HepG2 (cell line): Measurements from ENCODE around the gene ACACA. TPM values are rescaled to one million over a fixed set of nuclear protein-coding genes. Genes with fewer than 3 reads are reported as not detected.

Source experiments
- ATAC-seq: fragments of 200-7000 bp; cut with Tn5 transposase; 3 replicates; pipeline ENCODE4 v1.9.1; 2020; ENCODE audit warnings: mild to moderate bottlenecking, moderate library complexity
- BruUV-seq: library from RNA; stranded (reverse); fragments of 400-500 nt; replicated peaks from 2 replicates; lab custom pipeline; 2021; lab: Mats Ljungman, UMichigan
- CTCF ChIA-PET: fragments of 300-600 bp; formaldehyde crosslinking; extraction: SDS; loops from one replicate; lab custom pipeline; 2021; ENCODE audit warnings: low total read pairs, inconsistent platforms, low intra/inter-chr PET ratio; lab: Yijun Ruan, JAX
- POLR2A ChIA-PET: fragments of 350-600 bp; sonication (Branson Sonifier 250); formaldehyde crosslinking; loops from one replicate; lab custom pipeline; 2020; ENCODE audit warnings: antibody characterized with exemption, inconsistent platforms; lab: Yijun Ruan, JAX
- DNase-seq: peaks from one replicate; pipeline ENCODE4 v3.0.0-alpha.2; 2015; ENCODE audit warnings: low spot score
- FAIRE-seq: peaks from 3 replicates; lab custom pipeline; 2011; peaks lifted over from hg19 to GRCh38; lab: Jason Lieb, UNC
- H2AFZ ChIP-seq: one replicate; pipeline ENCODE4 v1.6.1; 2011; ENCODE audit warnings: low read length, inconsistent platforms
- H3K27ac ChIP-seq: fragments of 300-600 bp; 3 replicates; pipeline ENCODE4 v1.8.0; 2011; ENCODE audit warnings: mixed run types, mild to moderate bottlenecking, mixed read lengths, low read length, inconsistent platforms; ENCODE audit not compliant: insufficient read depth; ENCODE audit errors: extremely low read length
- H3K27me3 ChIP-seq, 2 experiments: fragments of 200-600 bp in 1 of 2; 2 replicates in 1 of 2; 3 replicates in 1 of 2; pipeline versions ENCODE4 v1.6.0 to v1.8.0; 2011; ENCODE audit warnings: low read length in 2 of 2, mild to moderate bottlenecking in 2 of 2, moderate library complexity in 2 of 2, inconsistent platforms in 1 of 2; ENCODE audit not compliant: insufficient read depth in 2 of 2, control insufficient read depth in 1 of 2
- H3K36me3 ChIP-seq, 2 experiments: fragments of 200-600 bp in 1 of 2; replicated peaks in 1 of 2; 2 replicates in 1 of 2; 3 replicates in 1 of 2; pipeline versions ENCODE4 v1.5.1 to v1.8.0; 2011; ENCODE audit warnings: low read length in 2 of 2, inconsistent platforms in 1 of 2; ENCODE audit not compliant: insufficient read depth in 2 of 2, control insufficient read depth in 1 of 2
- H3K4me1 ChIP-seq: 2 replicates; pipeline ENCODE4 v1.5.1; 2012; ENCODE audit warnings: low read length, inconsistent platforms; ENCODE audit not compliant: insufficient read depth
- H3K4me2 ChIP-seq: 2 replicates; pipeline ENCODE4 v1.6.0; 2011; ENCODE audit warnings: low read depth, low read length, inconsistent platforms
- H3K4me3 ChIP-seq, 3 experiments: fragments of 200-600 bp in 1 of 3; sonication (generic), shearing (Covaris generic) in 1 of 3; replicated peaks in 1 of 3; 2 replicates each; pipeline ENCODE4 v1.5.1; 2011 to 2016; ENCODE audit warnings: low read length in 3 of 3, inconsistent platforms in 2 of 3, low read depth in 2 of 3, mild to moderate bottlenecking in 2 of 3, control low read depth in 1 of 3, mixed read lengths in 1 of 3; ENCODE audit not compliant: insufficient read depth in 1 of 3
- H3K79me2 ChIP-seq: one replicate; pipeline ENCODE4 v1.6.1; 2011; ENCODE audit warnings: low read length, inconsistent platforms; ENCODE audit not compliant: insufficient read depth
- H3K9ac ChIP-seq: 2 replicates; pipeline ENCODE4 v1.6.0; 2011; ENCODE audit warnings: mild to moderate bottlenecking, low read depth, low read length, inconsistent platforms; ENCODE audit not compliant: insufficient read depth
- H3K9me3 ChIP-seq: 2 replicates; pipeline ENCODE4 v1.5.1; 2012; ENCODE audit warnings: mild to moderate bottlenecking, low read length
- H4K20me1 ChIP-seq: 2 replicates; pipeline ENCODE4 v1.6.0; 2011; ENCODE audit warnings: inconsistent platforms, mild to moderate bottlenecking, low read length, moderate library complexity; ENCODE audit not compliant: insufficient read depth
- AGO2 ChIP-seq: fragments of 200-400 bp; formaldehyde crosslinking; optimal IDR thresholded peaks from 2 replicates; pipeline ENCODE3; 2017; ENCODE audit warnings: mild to moderate bottlenecking, low read depth, low read length, moderate library complexity
- CHD2 ChIP-seq: IDR thresholded peaks from 2 replicates; pipeline ENCODE4 v1.6.1; 2011; ENCODE audit warnings: low read depth, low read length, improper control_type of control experiment
- HES4 ChIP-seq: sonication (generic); formaldehyde crosslinking; IDR thresholded peaks from 2 replicates; pipeline ENCODE4 v1.9.0; 2021; ENCODE audit warnings: mild to moderate bottlenecking, missing genetic modification reagents, borderline replicate concordance
- KLF13 ChIP-seq: sonication (generic); formaldehyde crosslinking; IDR thresholded peaks from 2 replicates; pipeline ENCODE4 v1.4.0; 2020; ENCODE audit warnings: mild to moderate bottlenecking, missing genetic modification reagents
- MAFG ChIP-seq: sonication (generic); formaldehyde crosslinking; IDR thresholded peaks from 2 replicates; pipeline ENCODE4 v1.5.1; 2020; ENCODE audit warnings: mild to moderate bottlenecking, missing genetic modification reagents
- MEIS1 ChIP-seq: sonication (generic); formaldehyde crosslinking; IDR thresholded peaks from 2 replicates; pipeline ENCODE4 v1.9.0; 2021; ENCODE audit warnings: mild to moderate bottlenecking, missing genetic modification reagents, moderate library complexity, borderline replicate concordance
- NCOR1 ChIP-seq: fragments of 200-600 bp; sonication (generic); IDR thresholded peaks from 2 replicates; pipeline ENCODE4 v1.7.0; 2017; ENCODE audit warnings: antibody characterized with exemption, low read length, borderline replicate concordance
- NKX3-1 ChIP-seq: sonication (generic); formaldehyde crosslinking; IDR thresholded peaks from 2 replicates; pipeline ENCODE4 v1.5.0; 2020; ENCODE audit warnings: missing genetic modification reagents
- PAXIP1 ChIP-seq: sonication (generic); formaldehyde crosslinking; conservative IDR thresholded peaks from 2 replicates; pipeline ENCODE4 v1.4.0; 2020; ENCODE audit warnings: mild to moderate bottlenecking, missing genetic modification reagents, moderate library complexity
- ZFAT ChIP-seq: sonication (generic); formaldehyde crosslinking; conservative IDR thresholded peaks from 2 replicates; pipeline ENCODE4 v1.8.1; 2023; ENCODE audit warnings: missing genetic modification reagents, inconsistent platforms
- ZFP36L1 ChIP-seq: sonication (generic); formaldehyde crosslinking; IDR thresholded peaks from 2 replicates; pipeline ENCODE4 v1.8.0; 2022; ENCODE audit warnings: mild to moderate bottlenecking, missing genetic modification reagents, moderate library complexity
- ZNF281 ChIP-seq: sonication (generic); formaldehyde crosslinking; IDR thresholded peaks from 2 replicates; pipeline ENCODE4 v1.4.0; 2020; ENCODE audit warnings: missing genetic modification reagents, borderline replicate concordance
- ZNF350 ChIP-seq: sonication (generic); formaldehyde crosslinking; IDR thresholded peaks from 2 replicates; pipeline ENCODE4 v1.4.0; 2020; ENCODE audit warnings: mild to moderate bottlenecking, low read depth, missing genetic modification reagents, borderline replicate concordance
- ZNF512 ChIP-seq: sonication (generic); formaldehyde crosslinking; IDR thresholded peaks from 2 replicates; pipeline ENCODE4 v1.4.0; 2020; ENCODE audit warnings: mild to moderate bottlenecking, missing genetic modification reagents
- ZNF790 ChIP-seq: sonication (generic); formaldehyde crosslinking; IDR thresholded peaks from 2 replicates; pipeline ENCODE4 v1.8.0; 2022; ENCODE audit warnings: missing genetic modification reagents, mild to moderate bottlenecking, borderline replicate concordance
- ZNF878 ChIP-seq: sonication (generic); formaldehyde crosslinking; IDR thresholded peaks from 2 replicates; pipeline ENCODE4 v1.8.1; 2023; ENCODE audit warnings: mild to moderate bottlenecking, missing genetic modification reagents, moderate library complexity
- WGBS: methylation state at CpG from one replicate; pipeline ENCODE4 v1.1.6; 2017; ENCODE audit warnings: low lambda C conversion rate; 5-methylcytosine and 5-hydroxymethylcytosine counted together
- in situ Hi-C: cut with HindIII; loops from 2 replicates; pipeline ENCODE4 v1.10.0; 2017; ENCODE audit warnings: low pct_unique_long_range_greater_than_20kb; ENCODE audit not compliant: extremely low pct_ligation_motif_present
- intact Hi-C: fragments of 100-400 bp; cut with micrococcal nuclease; formaldehyde crosslinking; loops from one replicate; pipeline ENCODE4 v1.10.0; 2022; ENCODE audit not compliant: unreplicated experiment
- polyA plus RNA-seq, 8 experiments: library from polyadenylated mRNA; depleted of rRNA in 3 of 8; stranded (reverse) in 7 of 8; unstranded in 1 of 8; fragments of >200 nt; fragmentation: Illumina TruSeq in 4 of 8; extraction: Trizol in 4 of 8; gene quantifications; 2 replicates each; pipeline versions ENCODE4 v1.2.1 to v1.2.3, GENCODE V29; 2011 to 2016; ENCODE audit warnings: low read depth in 4 of 8, missing spikeins in 1 of 8, mixed read lengths in 1 of 8; ENCODE audit not compliant: insufficient read depth in 1 of 8
- total RNA-seq, 5 experiments: library from RNA; depleted of rRNA; stranded (reverse); fragments of >200 nt; fragmentation: Illumina TruSeq; extraction: Trizol; gene quantifications; 2 replicates each; pipeline ENCODE4 v1.2.3, GENCODE V29; 2016; ENCODE audit warnings: low read depth in 1 of 5

The ACACA gene
- total and polyA plus RNA-seq, 2 of the 13 experiments (the other 11 are each of a cell fraction or from before 2014, with no cell fraction given), result 39.2 to 47.2 TPM

DNA sequence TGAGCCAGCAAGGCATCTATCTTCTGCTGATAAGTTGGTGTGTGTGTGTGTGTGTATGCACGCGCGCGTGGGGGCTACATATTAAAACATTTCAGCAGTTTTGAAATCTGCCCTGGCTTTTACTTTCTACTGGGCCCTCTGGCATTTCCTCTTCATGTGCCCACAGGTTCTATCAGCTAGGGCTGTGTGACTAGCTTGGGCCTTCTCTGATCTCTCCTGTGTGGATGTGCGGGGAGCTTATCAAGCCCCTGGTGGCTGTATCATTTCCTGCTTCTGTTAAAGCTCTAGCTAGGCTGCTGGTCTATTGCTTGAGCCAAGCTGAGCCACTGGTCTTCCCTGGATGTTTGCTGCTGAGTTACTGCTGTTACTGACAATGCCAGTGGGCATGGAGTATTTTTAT is 325.3 kb downstream of the ACACA start:
- Histone ChIP-seq H3K79me2 (no peaks in the 10 kb centered on the region), H3K27me3 (no peaks in the 10 kb centered on the region), H2AFZ (no peak overlapping the region), H3K4me1 (peaks cover 13% of the 10 kb centered on the region), H4K20me1 (no peaks in the 10 kb centered on the region), H3K9me3 (no peaks in the 10 kb centered on the region), H3K36me3 (peaks cover 0 to 9% of the 10 kb centered on the region in 2 experiments; a peak in 4 of 5 replicates)
- DNase-seq, result no peak
- no peak for FAIRE-seq
- WGBS, result 98% methylated on average over 5 of the region's 5 CpGs
- ATAC-seq, result peak; percentile 59
- CTCF ChIA-PET, result no interaction called here
- BruUV-seq, result no TSS peak
- in situ Hi-C loops, result no loop called here
- TF ChIP-seq MEIS1 (no peak), PAXIP1 (CRISPR knock-in tag) (no peak), ZNF878 (CRISPR knock-in tag) (no peak), HES4 (CRISPR knock-in tag) (no peak), AGO2 (no peak), ZNF281 (no peak), ZNF790 (CRISPR knock-in tag) (no peak), KLF13 (no peak), NKX3-1 (no peak), ZFAT (CRISPR knock-in tag) (no peak), ZNF350 (CRISPR knock-in tag) (no peak), NCOR1 (no peak), MAFG (no peak), CHD2 (no peak), ZNF512 (CRISPR knock-in tag) (no peak), ZFP36L1 (CRISPR knock-in tag) (no peak)
- TF ChIP-seq, all 625 proteins: peak for 0
- Histone ChIP-seq H3K9ac (no peak overlapping the region), H3K4me2 (no peak overlapping the region), H3K4me3 (no peak overlapping the region), H3K27ac (no peak overlapping the region)
- intact Hi-C loops, result no loop called here
- POLR2A ChIA-PET, result interaction anchor here (1.4 kb wide), 1 partner anchor 13 kb away, joined by 3 read pairs; no protein-coding TSS in a partner anchor
